HG03520 (cell line): Measurements from ENCODE around the gene S100A6.
"Not testable (repeated sequence)": the region's sequence is repeated elsewhere in the genome, so short reads cannot be mapped to it uniquely, and the experiment has no call there.

Source experiments
- ATAC-seq: cut with Tn5 transposase; IDR thresholded peaks from one replicate; pipeline ENCODE4 v1.9.1; 2021; ENCODE audit warnings: mild to moderate bottlenecking, moderate library complexity; ENCODE audit not compliant: unreplicated experiment

S100A6 gene

GRCh38 chr1:153532769-153533599 is 2.8 kb downstream of the S100A6 start:
- no peak for ATAC-seq

GRCh38 chr1:153532181-153532580 is 3.6 kb downstream of the S100A6 start:
- ATAC-seq = no peak

GRCh38 chr1:153531638-153532037 is 4.2 kb downstream of the S100A6 start:
- ATAC-seq = no peak

GRCh38 chr1:153527683-153528040 is 8.1 kb downstream of the S100A6 start:
- no peak for ATAC-seq

- ATAC-seq = no peak
Observed at GRCh38 chr1:153527023-153527682, 8.6 kb downstream of the S100A6 start.

- no peak for ATAC-seq
Observed at GRCh38 chr1:153526132-153526543, 9.7 kb downstream of the S100A6 start.

GRCh38 chr1:153525088-153525728 is 10.6 kb downstream of the S100A6 start:
- no peak for ATAC-seq

- ATAC-seq = not testable (repeated sequence)
Observed at GRCh38 chr1:153522353-153523048, 13.3 kb downstream of the S100A6 start.

GRCh38 chr1:153521808-153522207 is 14.0 kb downstream of the S100A6 start:
- not testable (repeated sequence) for ATAC-seq

- ATAC-seq = no peak
Observed at GRCh38 chr1:153520818-153521476, 14.8 kb downstream of the S100A6 start.

GRCh38 chr1:153520137-153520691 is 15.6 kb downstream of the S100A6 start:
- ATAC-seq = not testable (repeated sequence)

GRCh38 chr1:153519242-153519641 is 16.5 kb downstream of the S100A6 start:
- no peak for ATAC-seq

- ATAC-seq = no peak
Observed at GRCh38 chr1:153515504-153516394, 20.0 kb downstream of the S100A6 start.

GRCh38 chr1:153513666-153514065 is 22.1 kb downstream of the S100A6 start:
- no peak for ATAC-seq

GRCh38 chr1:153513023-153513422 is 22.8 kb downstream of the S100A6 start:
- no peak for ATAC-seq

GRCh38 chr1:153510984-153511410 is 24.8 kb downstream of the S100A6 start:
- ATAC-seq = no peak

- no peak for ATAC-seq
Observed at GRCh38 chr1:153509729-153510354, 25.9 kb downstream of the S100A6 start.

- ATAC-seq = no peak
Observed at GRCh38 chr1:153509036-153509435, 26.8 kb downstream of the S100A6 start.
